ENCODE measurements around the gene ZNF665. TPM values are rescaled to one million over a fixed set of nuclear protein-coding genes. Genes with fewer than 3 reads are reported as not detected.
"Not testable (repeated sequence)": the region's sequence is repeated elsewhere in the genome, so short reads cannot be mapped to it uniquely, and the experiment has no call there.

Gene ZNF665
- total RNA-seq, 1 donor from 2014 or later, result 2.6 TPM

DNA sequence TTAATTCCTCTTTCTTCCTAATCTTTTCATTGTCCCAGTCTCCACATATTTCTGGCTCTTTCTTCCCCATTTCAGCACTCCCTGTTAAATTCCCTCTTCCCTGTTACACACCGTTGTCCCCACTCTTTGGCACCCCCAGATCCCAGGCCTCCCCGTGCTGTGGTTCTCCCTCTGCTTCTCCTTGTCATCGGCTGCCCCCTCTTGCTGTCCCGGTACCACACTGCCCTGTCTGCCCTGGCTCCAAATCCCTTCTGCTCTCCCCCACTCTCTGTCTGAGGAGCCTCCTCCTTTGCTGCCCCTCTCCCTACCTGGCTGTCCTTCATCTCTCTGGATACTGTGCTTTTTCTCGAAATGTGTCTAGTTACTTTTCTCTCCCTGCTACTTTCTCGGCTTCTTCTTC is 61.4 kb downstream of the ZNF665 start:
- Mint-ChIP-seq H3K36me3 (ENCODE audit: low read depth) (peaks cover 11% of the 10 kb centered on the region), H3K27me3 (no peaks in the 10 kb centered on the region), H3K4me3 (peak overlapping the region; percentile 69), H3K9me3 (peaks cover 25% of the 10 kb centered on the region), H3K27ac (no peak overlapping the region), H3K4me1 (peaks cover 6% of the 10 kb centered on the region)
- intact Hi-C loops (cut with micrococcal nuclease), result no loop called here
- no peak for DNase-seq

DNA sequence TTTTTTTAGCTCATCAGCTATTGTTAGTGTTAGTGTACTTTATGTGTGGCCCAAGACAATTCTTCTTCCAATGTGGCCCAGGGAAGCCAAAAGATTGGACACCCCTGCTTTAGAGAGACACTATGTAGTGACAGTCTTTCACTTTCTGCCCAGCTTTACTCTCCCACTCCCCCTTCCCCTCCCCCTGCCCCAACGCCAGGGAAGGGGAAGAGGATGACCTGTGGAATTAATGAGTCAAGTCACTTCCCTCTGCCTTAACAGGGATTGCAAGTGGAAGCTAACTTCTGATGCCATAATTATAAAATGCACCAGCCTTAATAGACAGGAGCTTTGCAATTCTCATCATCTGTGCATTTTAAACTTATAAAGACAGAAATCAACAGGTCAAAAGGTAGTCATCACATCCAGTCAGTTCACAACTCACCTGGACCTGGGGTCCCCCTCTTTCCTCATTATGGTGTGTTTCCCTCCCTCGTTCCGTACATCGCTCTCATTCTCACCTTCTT is 62.0 kb downstream of the ZNF665 start:
- Mint-ChIP-seq H3K9me3 (peaks cover 25% of the 10 kb centered on the region), H3K27me3 (no peaks in the 10 kb centered on the region), H3K4me1 (peaks cover 6% of the 10 kb centered on the region), H3K36me3 (ENCODE audit: low read depth) (peaks cover 11% of the 10 kb centered on the region), H3K27ac (no peak overlapping the region), H3K4me3 (no peak overlapping the region)
- intact Hi-C loops (cut with micrococcal nuclease), result no loop called here
- DNase-seq, result no peak

- H3K4me3 Mint-ChIP-seq, result no peak overlapping the region
- peaks cover 25% of the 10 kb centered on the region for H3K9me3 Mint-ChIP-seq
- intact Hi-C loops (cut with micrococcal nuclease), result no loop called here
- H3K36me3 Mint-ChIP-seq (ENCODE audit: low read depth), result peaks cover 11% of the 10 kb centered on the region
- H3K4me1 Mint-ChIP-seq, result peaks cover 6% of the 10 kb centered on the region
- no peak overlapping the region for H3K27ac Mint-ChIP-seq
- no peak for DNase-seq
- no peaks in the 10 kb centered on the region for H3K27me3 Mint-ChIP-seq
Measured at GRCh38 chr19:53130506-53130905, 62.7 kb downstream of the ZNF665 start.

DNA sequence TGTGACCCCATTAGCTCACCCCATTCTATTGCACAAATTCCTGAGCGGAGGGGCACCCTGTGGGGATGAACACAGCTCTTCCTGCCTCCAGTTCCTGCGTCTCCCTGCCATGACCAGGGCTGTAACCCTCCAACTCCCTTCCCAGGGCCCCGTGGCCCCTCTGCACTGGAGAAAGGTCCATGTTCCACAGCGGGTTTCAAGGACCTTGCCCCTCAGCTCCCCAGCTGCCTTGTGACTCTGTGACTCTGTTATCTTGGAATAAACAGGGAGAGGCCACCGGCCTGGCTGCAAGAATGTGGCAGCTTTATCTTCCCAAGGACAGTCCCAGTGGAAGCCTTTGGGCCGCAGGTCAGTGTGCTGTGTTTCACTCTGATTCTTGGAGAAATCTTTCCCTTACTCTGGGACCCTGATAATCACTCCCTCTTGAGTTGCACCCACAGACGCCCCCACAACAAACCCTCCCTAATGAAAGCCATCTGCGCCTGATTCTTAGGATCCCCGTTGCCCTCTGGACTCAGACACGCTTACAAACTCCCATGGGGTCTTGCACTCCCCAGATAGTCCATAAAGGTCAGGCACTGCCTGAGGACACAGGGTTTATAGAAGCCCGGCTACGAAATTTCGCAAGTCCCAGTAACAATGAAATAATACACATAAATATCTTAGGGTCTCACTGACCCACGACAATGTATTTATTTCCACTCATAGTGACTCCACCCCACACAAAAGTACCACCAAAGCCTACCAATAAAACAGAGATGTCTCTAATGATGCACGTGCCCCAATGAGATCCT is 66.2 kb downstream of the ZNF665 start:
- DNase-seq; intact Hi-C loops (cut with micrococcal nuclease); H3K27ac Mint-ChIP-seq; H3K4me3 Mint-ChIP-seq; H3K27me3 Mint-ChIP-seq; H3K36me3 Mint-ChIP-seq (ENCODE audit: low read depth); H3K4me1 Mint-ChIP-seq: not testable (repeated sequence)
- peaks cover 33% of the 10 kb centered on the region for H3K9me3 Mint-ChIP-seq

DNA sequence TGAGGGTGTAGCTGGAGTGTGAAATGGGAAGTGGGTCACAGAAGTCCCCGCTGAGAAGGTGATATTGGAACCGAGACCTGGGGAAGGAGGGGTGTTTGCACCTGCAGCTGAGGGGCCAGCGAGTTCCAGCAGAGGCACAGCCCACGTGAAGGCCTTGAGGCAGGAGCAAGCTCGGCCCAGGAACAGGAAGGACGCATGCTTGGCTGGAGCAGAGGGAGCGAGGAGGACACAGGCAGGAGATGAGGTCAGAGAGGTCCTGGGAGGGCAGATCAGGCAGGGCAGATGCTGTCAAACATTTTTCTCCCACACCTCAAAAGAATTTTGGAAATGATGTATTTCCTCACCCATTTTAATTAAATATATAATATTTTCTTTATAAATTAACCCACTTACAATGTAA is 69.8 kb downstream of the ZNF665 start:
- Mint-ChIP-seq H3K36me3 (ENCODE audit: low read depth) (peaks cover 4% of the 10 kb centered on the region), H3K4me3 (no peak overlapping the region)
- DNase-seq, result no peak

More for the DNA sequence above, 69.8 kb downstream of the ZNF665 start:
- Mint-ChIP-seq H3K27me3 (no peaks in the 10 kb centered on the region), H3K9me3 (peaks cover 28% of the 10 kb centered on the region), H3K27ac (no peak overlapping the region), H3K4me1 (no peaks in the 10 kb centered on the region)
- intact Hi-C loops (cut with micrococcal nuclease), result no loop called here

Other genes with a start within 250 kb of the ZNF665 start
- gene ZNF816, start 230.5 kb downstream of the ZNF665 start, total RNA-seq, result 8.9 TPM in 2 replicates
- gene ERVV-1, start 179.4 kb downstream of the ZNF665 start, total RNA-seq, result not detected in 2 replicates
- gene ERVV-2, start 148.6 kb downstream of the ZNF665 start, total RNA-seq, result not detected in 2 replicates
- 30.6 and 37.5 TPM in 2 replicates for gene ZNF160, start 89.9 kb downstream of the ZNF665 start, total RNA-seq
- 0.51 and 0.78 TPM in 2 replicates for gene ZNF415, start 60.4 kb downstream of the ZNF665 start, total RNA-seq
- 4.6 and 5.3 TPM in 2 replicates for gene ZNF347, start 34.3 kb downstream of the ZNF665 start, total RNA-seq
- 0.91 and 1.8 TPM in 2 replicates for gene ZNF677, start 61.5 kb upstream of the ZNF665 start, total RNA-seq
- gene VN1R2, start 64.9 kb upstream of the ZNF665 start, total RNA-seq, result not detected in 2 replicates
- not detected in 2 replicates for gene VN1R4, start 74.4 kb upstream of the ZNF665 start, total RNA-seq
- gene ZNF845, start 140.4 kb upstream of the ZNF665 start, total RNA-seq, result 6.1 and 6.4 TPM in 2 replicates
- gene ZNF525, start 172.3 kb upstream of the ZNF665 start, total RNA-seq, result 18.3 and 19.4 TPM in 2 replicates
- gene ZNF765, start 201.8 kb upstream of the ZNF665 start, total RNA-seq, result 11.0 and 11.8 TPM in 2 replicates
- 9.8 and 11.6 TPM in 2 replicates for gene ZNF761, start 238.6 kb upstream of the ZNF665 start, total RNA-seq

All from activated CD4-positive, alpha-beta T cell treated with anti-CD3 and anti-CD28 coated beads, Interleukin-2, amount 10 ng/mL, durations not matched to agents 24 days and 14 days (primary cell).